Measurements from ENCODE around the gene NLRP6.

Gene NLRP6

DNA sequence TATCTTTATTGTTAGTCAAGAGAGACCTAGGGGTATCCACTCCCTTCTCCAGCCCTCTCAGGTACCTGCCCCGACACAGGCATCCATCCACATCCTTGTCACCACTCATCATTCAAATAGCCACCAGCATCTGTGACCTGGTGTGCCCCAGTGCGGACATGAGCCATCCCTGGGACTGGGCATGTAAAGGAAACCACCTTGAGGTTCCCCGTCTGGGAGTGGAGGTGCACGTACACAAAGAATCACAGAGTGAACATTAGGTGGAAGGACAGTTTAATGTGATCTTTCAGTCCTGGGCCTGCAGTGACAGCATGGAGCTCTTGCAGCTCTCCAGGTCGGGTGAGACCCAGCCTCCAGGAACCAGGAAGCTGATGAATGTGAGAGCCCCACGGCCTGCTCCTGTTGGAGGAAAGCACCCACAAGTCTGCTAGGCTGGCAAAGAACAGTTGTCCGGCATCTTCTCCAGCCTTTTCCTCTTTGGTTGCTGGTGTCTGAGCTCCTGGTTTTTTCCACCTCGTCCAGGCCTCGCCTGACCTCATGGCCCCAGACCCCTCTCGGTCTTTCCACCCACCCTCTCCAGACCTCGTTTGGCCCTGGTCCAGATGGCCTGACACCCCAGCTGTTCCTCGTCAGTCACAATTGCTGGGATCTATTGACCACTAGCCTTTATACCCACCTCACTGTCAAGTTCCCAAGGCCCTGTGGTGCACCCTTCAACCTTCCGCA is 24.9 kb upstream of the NLRP6 start:
- H3K27ac Mint-ChIP-seq, result peak overlapping the region; percentile 93
- peaks cover 7% of the 10 kb centered on the region for H3K27me3 Mint-ChIP-seq (ENCODE audit: low read depth, poor library complexity)
- no peaks in the 10 kb centered on the region for H3K9me3 Mint-ChIP-seq
- TF ChIP-seq, protein P1, sequence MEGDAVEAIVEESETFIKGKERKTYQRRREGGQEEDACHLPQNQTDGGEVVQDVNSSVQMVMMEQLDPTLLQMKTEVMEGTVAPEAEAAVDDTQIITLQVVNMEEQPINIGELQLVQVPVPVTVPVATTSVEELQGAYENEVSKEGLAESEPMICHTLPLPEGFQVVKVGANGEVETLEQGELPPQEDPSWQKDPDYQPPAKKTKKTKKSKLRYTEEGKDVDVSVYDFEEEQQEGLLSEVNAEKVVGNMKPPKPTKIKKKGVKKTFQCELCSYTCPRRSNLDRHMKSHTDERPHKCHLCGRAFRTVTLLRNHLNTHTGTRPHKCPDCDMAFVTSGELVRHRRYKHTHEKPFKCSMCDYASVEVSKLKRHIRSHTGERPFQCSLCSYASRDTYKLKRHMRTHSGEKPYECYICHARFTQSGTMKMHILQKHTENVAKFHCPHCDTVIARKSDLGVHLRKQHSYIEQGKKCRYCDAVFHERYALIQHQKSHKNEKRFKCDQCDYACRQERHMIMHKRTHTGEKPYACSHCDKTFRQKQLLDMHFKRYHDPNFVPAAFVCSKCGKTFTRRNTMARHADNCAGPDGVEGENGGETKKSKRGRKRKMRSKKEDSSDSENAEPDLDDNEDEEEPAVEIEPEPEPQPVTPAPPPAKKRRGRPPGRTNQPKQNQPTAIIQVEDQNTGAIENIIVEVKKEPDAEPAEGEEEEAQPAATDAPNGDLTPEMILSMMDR (IDR thresholded peaks at IDR 0.05), result no peak
- no peak for DNase-seq
- H3K4me1 Mint-ChIP-seq, result peaks cover 11% of the 10 kb centered on the region
- H3K36me3 Mint-ChIP-seq (ENCODE audit: low read depth), result peaks cover 36% of the 10 kb centered on the region
- no peak overlapping the region for H3K4me3 Mint-ChIP-seq

DNA sequence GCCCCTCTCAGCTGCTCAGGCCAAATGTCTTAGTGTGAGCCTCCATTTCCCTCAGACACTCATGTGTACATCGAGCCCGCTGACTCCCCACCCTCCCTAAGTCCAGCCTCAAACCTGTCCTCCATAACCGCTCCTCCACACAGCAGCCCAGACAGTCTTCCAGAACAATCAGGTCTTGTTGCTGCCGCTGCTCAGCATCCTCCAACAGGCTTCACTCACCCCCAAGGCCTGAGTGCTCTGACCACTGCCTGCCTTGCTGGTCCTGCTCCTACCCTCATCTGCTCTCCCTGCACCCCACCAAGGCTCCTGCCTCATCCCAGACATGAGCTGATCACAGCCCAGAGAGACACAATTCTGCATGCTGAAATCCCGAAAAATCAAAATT is 24.3 kb upstream of the NLRP6 start:
- H3K36me3 Mint-ChIP-seq (ENCODE audit: low read depth), result peaks cover 32% of the 10 kb centered on the region
- H3K27me3 Mint-ChIP-seq (ENCODE audit: low read depth, poor library complexity), result peaks cover 7% of the 10 kb centered on the region
- TF ChIP-seq, protein P1 (IDR thresholded peaks at IDR 0.05), result no peak
- H3K9me3 Mint-ChIP-seq, result no peaks in the 10 kb centered on the region
- DNase-seq, result no peak
- H3K27ac Mint-ChIP-seq, result peak overlapping the region; percentile 93
- H3K4me1 Mint-ChIP-seq, result peaks cover 11% of the 10 kb centered on the region
- H3K4me3 Mint-ChIP-seq, result no peak overlapping the region

DNA sequence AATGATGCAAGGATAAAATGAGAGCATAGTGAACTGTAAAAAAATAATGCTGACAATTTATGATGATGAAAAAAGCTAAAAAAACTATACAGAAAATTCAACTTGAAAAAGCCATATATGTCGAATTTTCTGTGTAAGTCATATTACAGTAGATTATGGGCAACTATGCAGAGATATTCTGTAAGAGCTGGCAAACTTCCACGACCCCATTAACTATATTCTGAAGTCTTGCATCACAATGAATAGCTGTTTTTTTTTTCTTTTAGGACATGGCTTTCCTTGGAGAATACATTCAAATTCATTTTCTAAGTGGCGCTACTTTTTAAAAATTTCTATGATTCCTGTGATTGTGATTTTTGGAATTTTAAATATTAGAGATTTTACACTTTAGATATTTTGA is 23.0 kb upstream of the NLRP6 start:
- DNase-seq, result no peak

DNA sequence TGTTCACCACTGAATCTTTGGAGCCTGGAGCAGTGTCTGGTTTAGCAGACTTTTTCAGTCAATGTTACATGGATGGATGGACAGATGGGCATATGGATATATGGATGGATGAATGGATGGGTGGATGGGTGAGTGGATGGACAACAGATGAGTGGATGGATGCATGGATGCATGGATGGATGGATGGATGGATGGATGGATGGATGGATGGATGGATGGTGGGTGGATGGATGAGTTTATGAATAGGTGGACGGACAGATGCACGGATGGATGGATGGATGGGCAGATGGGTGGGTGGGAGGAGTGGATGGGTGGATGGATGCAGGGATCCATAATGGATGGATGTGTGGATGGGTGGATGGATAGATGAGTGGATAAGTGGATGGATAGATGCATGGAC is 22.4 kb upstream of the NLRP6 start:
- H3K9me3 Mint-ChIP-seq, result peaks cover 4% of the 10 kb centered on the region
- peaks cover 15% of the 10 kb centered on the region for H3K27me3 Mint-ChIP-seq (ENCODE audit: low read depth, poor library complexity)
- H3K4me3 Mint-ChIP-seq, result no peak overlapping the region
- H3K4me1 Mint-ChIP-seq, result peaks cover 9% of the 10 kb centered on the region
- peaks cover 26% of the 10 kb centered on the region for H3K36me3 Mint-ChIP-seq (ENCODE audit: low read depth)
- no peak for DNase-seq
- H3K27ac Mint-ChIP-seq, result no peak overlapping the region
- TF ChIP-seq, protein P1 (IDR thresholded peaks at IDR 0.05), result no peak

More for the DNA sequence above, 23.0 kb upstream of the NLRP6 start:
- H3K27ac Mint-ChIP-seq, result no peak overlapping the region
- H3K27me3 Mint-ChIP-seq (ENCODE audit: low read depth, poor library complexity), result peaks cover 8% of the 10 kb centered on the region
- no peaks in the 10 kb centered on the region for H3K9me3 Mint-ChIP-seq
- no peak overlapping the region for H3K4me3 Mint-ChIP-seq
- peaks cover 26% of the 10 kb centered on the region for H3K36me3 Mint-ChIP-seq (ENCODE audit: low read depth)
- H3K4me1 Mint-ChIP-seq, result peaks cover 11% of the 10 kb centered on the region
- TF ChIP-seq, protein P1 (IDR thresholded peaks at IDR 0.05), result no peak

DNA sequence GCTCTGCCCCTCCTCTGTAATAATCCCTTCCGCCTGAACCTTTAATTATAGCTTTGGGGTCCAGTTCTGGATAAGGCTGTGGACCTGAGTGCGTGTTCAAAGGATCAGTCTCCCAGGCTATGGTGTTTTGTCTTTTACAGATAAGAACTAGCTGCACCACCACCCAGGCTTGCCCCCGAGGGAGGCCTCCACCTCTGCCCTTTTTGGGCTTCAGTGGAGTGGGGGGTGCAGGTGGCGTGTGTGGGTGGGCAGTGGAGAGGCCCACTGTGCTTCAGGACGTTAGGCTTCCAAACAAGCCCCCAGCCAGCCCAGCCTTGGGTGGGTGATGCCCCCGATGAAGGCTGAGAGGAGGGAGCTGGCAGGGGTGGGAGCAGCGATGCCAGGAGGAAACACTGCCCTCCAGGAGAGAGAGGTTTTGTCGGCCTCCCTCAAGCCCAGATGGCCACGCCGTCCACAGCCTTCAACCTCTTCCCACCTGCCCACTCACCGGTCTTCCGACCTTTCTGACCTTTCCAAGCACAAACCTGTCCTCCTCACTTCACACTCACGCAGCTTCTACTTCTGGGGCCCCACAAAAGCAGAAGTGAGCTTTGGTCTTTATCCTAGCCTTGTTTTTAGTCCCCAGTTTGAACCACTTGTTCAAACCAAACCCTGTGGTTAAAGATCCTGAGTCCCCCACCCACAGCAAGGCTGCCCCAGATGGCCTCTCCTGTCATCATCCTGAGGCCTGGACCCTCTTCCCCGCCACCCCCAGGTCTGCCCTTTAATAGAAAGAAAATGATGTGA is 21.1 kb upstream of the NLRP6 start:
- peaks cover 18% of the 10 kb centered on the region for H3K36me3 Mint-ChIP-seq (ENCODE audit: low read depth)
- TF ChIP-seq, protein P1 (IDR thresholded peaks at IDR 0.05), result no peak
- peaks cover 17% of the 10 kb centered on the region for H3K9me3 Mint-ChIP-seq
- peaks cover 17% of the 10 kb centered on the region for H3K27me3 Mint-ChIP-seq (ENCODE audit: low read depth, poor library complexity)
- no peak overlapping the region for H3K4me3 Mint-ChIP-seq
- H3K4me1 Mint-ChIP-seq, result peaks cover 5% of the 10 kb centered on the region
- DNase-seq, result no peak
- peak overlapping the region; percentile 24 for H3K27ac Mint-ChIP-seq
